Naive thymus-derived CD8-positive, alpha-beta T cell (primary cell): ENCODE data around the gene GRM8. TPM values are rescaled to one million over a fixed set of nuclear protein-coding genes. Genes with fewer than 3 reads are reported as not detected.

Source experiments
- ATAC-seq, 2 donors: fragments of 150-1000 bp; cut with Tn5 transposase in 1 of 2; sonication (Bioruptor Pico), chemical (Tn5 transposase) in 1 of 2; 1 replicate in 1 of 2; 2 replicates in 1 of 2; pipeline ENCODE4 v1.10.0; 2021; ENCODE audit warnings: mild to moderate bottlenecking in 2 of 2, moderate library complexity in 2 of 2
- POLR2A ChIA-PET: fragments of 350-600 bp; sonication (Branson Sonifier 250); formaldehyde crosslinking; loops from one replicate; lab custom pipeline; 2021; ENCODE audit warnings: antibody characterized with exemption; lab: Charles Lee
- DNase-seq, 10 donors: peaks; one replicate each; pipeline versions ENCODE4 v3.0.0 to v3.0.0-alpha.2; 2020 to 2022
- H3K27ac Mint-ChIP-seq, 10 donors: one replicate each; pipeline ENCODE4 v1.8.0; 2020 to 2022; ENCODE audit warnings: mild to moderate bottlenecking in 10 of 10, mixed read lengths in 10 of 10, moderate library complexity in 4 of 10, inconsistent platforms in 1 of 10
- H3K27me3 Mint-ChIP-seq, 5 donors: one replicate each; pipeline ENCODE4 v1.8.0; 2021 to 2022; ENCODE audit warnings: mixed read lengths in 5 of 5
- H3K36me3 Mint-ChIP-seq, 3 donors: one replicate each; pipeline ENCODE4 v1.8.0; 2020 to 2022; ENCODE audit warnings: mixed read lengths in 3 of 3, mild to moderate bottlenecking in 2 of 3, inconsistent platforms in 1 of 3
- H3K4me1 Mint-ChIP-seq, 4 donors: one replicate each; pipeline ENCODE4 v1.8.0; 2021 to 2022; ENCODE audit warnings: mixed read lengths in 4 of 4
- H3K4me3 Mint-ChIP-seq, 10 donors: one replicate each; pipeline ENCODE4 v1.8.0; 2020 to 2022; ENCODE audit warnings: mild to moderate bottlenecking in 10 of 10, mixed read lengths in 10 of 10, moderate library complexity in 6 of 10, inconsistent platforms in 1 of 10
- H3K9me3 Mint-ChIP-seq, 9 donors: one replicate each; pipeline ENCODE4 v1.8.0; 2020 to 2022; ENCODE audit warnings: mixed read lengths in 9 of 9, mild to moderate bottlenecking in 3 of 9, inconsistent platforms in 1 of 9, moderate library complexity in 1 of 9
- polyA plus RNA-seq, 3 donors: library from polyadenylated mRNA; unstranded; fragments of 300-500 nt; fragmentation: Illumina TruSeq; gene quantifications; one replicate each; pipeline ENCODE4 v1.2.3, GENCODE V29; 2021
- total RNA-seq, 8 experiments: library from RNA in 2 of 8; stranded (reverse) in 2 of 8; gene quantifications; one replicate each; pipeline ENCODE4 v1.2.3 and lab custom pipeline; 2021 to 2026

The GRM8 gene
- total and polyA plus RNA-seq, 5 experiments from 2014 or later, result not detected

GRCh38 chr7:126589068-126589684, 663.6 kb downstream of the GRM8 start:
- ATAC-seq (no peak), DNase-seq (no peak)
- Mint-ChIP-seq H3K27me3 (no peaks in the 10 kb centered on the region), H3K9me3 (peaks cover 0 to 35% (median 13%) of the 10 kb centered on the region in 9 donors), H3K36me3 (peaks cover 0 to 7% (median 0%) of the 10 kb centered on the region in 3 donors), H3K27ac (no peak overlapping the region), H3K4me1 (no peaks in the 10 kb centered on the region), H3K4me3 (no peak overlapping the region)
- POLR2A ChIA-PET, result no interaction called here

GRCh38 chr7:126578338-126578737, 674.4 kb downstream of the GRM8 start:
- Mint-ChIP-seq H3K9me3 (peaks cover 0 to 23% (median 6%) of the 10 kb centered on the region in 9 donors), H3K36me3 (no peaks in the 10 kb centered on the region), H3K4me1 (no peaks in the 10 kb centered on the region), H3K27ac (no peak overlapping the region), H3K4me3 (no peak overlapping the region), H3K27me3 (peaks cover 0 to 5% (median 0%) of the 10 kb centered on the region in 5 donors)
- ATAC-seq (no peak), DNase-seq (no peak)
- POLR2A ChIA-PET, result no interaction called here

GRCh38 chr7:126574276-126575250, 678.2 kb downstream of the GRM8 start:
- Mint-ChIP-seq H3K4me1 (no peaks in the 10 kb centered on the region), H3K9me3 (peaks cover 0 to 23% (median 6%) of the 10 kb centered on the region in 9 donors)

GRCh38 chr7:126570845-126571244, 681.9 kb downstream of the GRM8 start:
- H3K27me3 Mint-ChIP-seq, result no peaks in the 10 kb centered on the region
- no peak overlapping the region for H3K27ac Mint-ChIP-seq
- DNase-seq (no peak), ATAC-seq (no peak)
- H3K36me3 Mint-ChIP-seq, result no peaks in the 10 kb centered on the region
- H3K9me3 Mint-ChIP-seq, result peaks cover 0 to 17% (median 0%) of the 10 kb centered on the region in 9 donors
- no peak overlapping the region for H3K4me3 Mint-ChIP-seq
- POLR2A ChIA-PET, result no interaction called here
- no peaks in the 10 kb centered on the region for H3K4me1 Mint-ChIP-seq

More at GRCh38 chr7:126574276-126575250, 678.2 kb downstream of the GRM8 start:
- POLR2A ChIA-PET, result no interaction called here
- Mint-ChIP-seq H3K4me3 (no peak overlapping the region), H3K36me3 (no peaks in the 10 kb centered on the region), H3K27me3 (peaks cover 0 to 5% (median 0%) of the 10 kb centered on the region in 5 donors), H3K27ac (no peak overlapping the region)
- DNase-seq, result no peak
- ATAC-seq, result no peak

GRCh38 chr7:126569402-126569801, 683.3 kb downstream of the GRM8 start:
- Mint-ChIP-seq H3K36me3 (no peaks in the 10 kb centered on the region), H3K27me3 (no peaks in the 10 kb centered on the region), H3K4me3 (no peak overlapping the region), H3K27ac (no peak overlapping the region), H3K4me1 (no peaks in the 10 kb centered on the region), H3K9me3 (peaks cover 0 to 25% (median 0%) of the 10 kb centered on the region in 9 donors)
- no peak for ATAC-seq
- POLR2A ChIA-PET, result no interaction called here
- no peak for DNase-seq

- POLR2A ChIA-PET, result no interaction called here
- Mint-ChIP-seq H3K4me3 (no peak overlapping the region), H3K4me1 (no peaks in the 10 kb centered on the region), H3K36me3 (no peaks in the 10 kb centered on the region), H3K27ac (no peak overlapping the region), H3K9me3 (peaks cover 0 to 4% (median 0%) of the 10 kb centered on the region in 9 donors), H3K27me3 (no peaks in the 10 kb centered on the region)
- ATAC-seq, result no peak
- DNase-seq, result no peak
Observed at GRCh38 chr7:126557271-126557670, 695.5 kb downstream of the GRM8 start.

GRCh38 chr7:126541406-126541805, 711.3 kb downstream of the GRM8 start:
- H3K27ac Mint-ChIP-seq, result no peak overlapping the region
- ATAC-seq, result no peak
- peaks cover 0 to 12% (median 0%) of the 10 kb centered on the region in 9 donors for H3K9me3 Mint-ChIP-seq
- no peak overlapping the region for H3K4me3 Mint-ChIP-seq
- H3K27me3 Mint-ChIP-seq, result no peaks in the 10 kb centered on the region
- DNase-seq, result no peak
- POLR2A ChIA-PET, result no interaction called here
- no peaks in the 10 kb centered on the region for H3K36me3 Mint-ChIP-seq
- no peaks in the 10 kb centered on the region for H3K4me1 Mint-ChIP-seq

- ATAC-seq (no peak), DNase-seq (no peak)
- no peak overlapping the region for H3K4me3 Mint-ChIP-seq
- no peak overlapping the region for H3K27ac Mint-ChIP-seq
- POLR2A ChIA-PET, result no interaction called here
- H3K9me3 Mint-ChIP-seq, result peaks cover 0 to 5% (median 0%) of the 10 kb centered on the region in 9 donors
- no peaks in the 10 kb centered on the region for H3K4me1 Mint-ChIP-seq
- H3K36me3 Mint-ChIP-seq, result no peaks in the 10 kb centered on the region
- H3K27me3 Mint-ChIP-seq, result no peaks in the 10 kb centered on the region
Observed at GRCh38 chr7:126535176-126535575, 717.6 kb downstream of the GRM8 start.

- Mint-ChIP-seq H3K36me3 (no peaks in the 10 kb centered on the region), H3K27me3 (no peaks in the 10 kb centered on the region), H3K4me1 (no peaks in the 10 kb centered on the region), H3K27ac (no peak overlapping the region), H3K9me3 (peaks cover 0 to 5% (median 0%) of the 10 kb centered on the region in 9 donors), H3K4me3 (no peak overlapping the region)
- ATAC-seq (no peak), DNase-seq (no peak)
- POLR2A ChIA-PET, result no interaction called here
Observed at GRCh38 chr7:126533715-126534114, 719.0 kb downstream of the GRM8 start.

GRCh38 chr7:126529833-126530232, 722.9 kb downstream of the GRM8 start:
- DNase-seq, result no peak
- Mint-ChIP-seq H3K36me3 (no peaks in the 10 kb centered on the region), H3K27me3 (no peaks in the 10 kb centered on the region)

GRCh38 chr7:126529254-126529653, 723.5 kb downstream of the GRM8 start:
- peaks cover 0 to 14% (median 2%) of the 10 kb centered on the region in 9 donors for H3K9me3 Mint-ChIP-seq
- POLR2A ChIA-PET, result no interaction called here
- ATAC-seq, result no peak

More at GRCh38 chr7:126529833-126530232, 722.9 kb downstream of the GRM8 start:
- no peak overlapping the region for H3K4me3 Mint-ChIP-seq
- H3K4me1 Mint-ChIP-seq, result no peaks in the 10 kb centered on the region
- H3K27ac Mint-ChIP-seq, result no peak overlapping the region
- no peak for ATAC-seq
- H3K9me3 Mint-ChIP-seq, result peaks cover 0 to 12% (median 2%) of the 10 kb centered on the region in 9 donors
- POLR2A ChIA-PET, result no interaction called here

GRCh38 chr7:126525906-126526305, 726.8 kb downstream of the GRM8 start:
- no peaks in the 10 kb centered on the region for H3K36me3 Mint-ChIP-seq
- no peak overlapping the region for H3K4me3 Mint-ChIP-seq
- H3K27me3 Mint-ChIP-seq, result no peaks in the 10 kb centered on the region
- ATAC-seq (no peak), DNase-seq (no peak)
- peaks cover 0 to 21% (median 2%) of the 10 kb centered on the region in 9 donors for H3K9me3 Mint-ChIP-seq
- H3K27ac Mint-ChIP-seq, result no peak overlapping the region
- POLR2A ChIA-PET, result no interaction called here
- H3K4me1 Mint-ChIP-seq, result no peaks in the 10 kb centered on the region

More at GRCh38 chr7:126529254-126529653, 723.5 kb downstream of the GRM8 start:
- H3K36me3 Mint-ChIP-seq, result no peaks in the 10 kb centered on the region
- no peak overlapping the region for H3K4me3 Mint-ChIP-seq
- H3K27me3 Mint-ChIP-seq, result no peaks in the 10 kb centered on the region
- DNase-seq, result no peak
- no peak overlapping the region for H3K27ac Mint-ChIP-seq
- no peaks in the 10 kb centered on the region for H3K4me1 Mint-ChIP-seq

- POLR2A ChIA-PET, result no interaction called here
- Mint-ChIP-seq H3K27ac (no peak overlapping the region), H3K4me3 (no peak overlapping the region), H3K36me3 (no peaks in the 10 kb centered on the region), H3K27me3 (no peaks in the 10 kb centered on the region), H3K4me1 (no peaks in the 10 kb centered on the region), H3K9me3 (peaks cover 1 to 21% (median 4%) of the 10 kb centered on the region in 9 donors)
- no peak for ATAC-seq
- no peak for DNase-seq
Observed at GRCh38 chr7:126524967-126525366, 727.8 kb downstream of the GRM8 start.
